ENCODE measurements around the gene SORBS1. TPM values are rescaled to one million over a fixed set of nuclear protein-coding genes. Genes with fewer than 3 reads are reported as not detected.

Gene SORBS1
- total and polyA plus RNA-seq, 9 of the 15 experiments (the other 6 are each of a cell fraction or from before 2014, with no cell fraction given): 2.0 to 13.3 (median 6.5) TPM

DNA sequence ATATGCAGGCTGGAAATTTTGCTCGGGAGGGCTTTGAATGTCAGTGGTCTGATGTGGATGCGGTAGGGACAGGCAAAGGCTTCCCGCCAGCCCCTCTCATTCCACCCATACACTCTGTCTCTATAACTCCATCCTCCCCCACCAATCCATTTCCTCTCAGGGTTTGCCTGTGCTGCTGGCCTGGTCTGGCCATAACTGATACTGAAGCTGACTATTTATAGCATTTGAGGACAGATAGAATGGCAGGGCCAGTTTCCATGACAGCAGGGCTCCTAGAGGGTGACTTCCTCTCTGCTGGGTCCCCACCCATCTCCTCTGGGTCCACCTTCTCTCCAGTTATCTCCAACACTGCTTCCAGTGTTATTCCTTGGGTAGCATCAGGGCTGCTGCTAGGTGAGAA lies 263.8 kb downstream of the SORBS1 start (continued):
- TF ChIP-seq, protein P1, sequence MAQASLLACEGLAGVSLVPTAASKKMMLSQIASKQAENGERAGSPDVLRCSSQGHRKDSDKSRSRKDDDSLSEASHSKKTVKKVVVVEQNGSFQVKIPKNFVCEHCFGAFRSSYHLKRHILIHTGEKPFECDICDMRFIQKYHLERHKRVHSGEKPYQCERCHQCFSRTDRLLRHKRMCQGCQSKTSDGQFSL (CRISPR knock-in tag; IDR thresholded peaks at IDR 0.05): 0 out of 2 replicates have a peak, but pooled peaks have one; percentile 23
- TF ChIP-seq, protein P1 (tag; IDR thresholded peaks at IDR 0.05): no peak
- TF ChIP-seq ZNF133 (CRISPR knock-in tag; IDR thresholded peaks at IDR 0.05) (no peak), SMARCA5 (IDR thresholded peaks at IDR 0.05) (no peak), MCM7 (IDR thresholded peaks at IDR 0.05) (no peak), ARID2 (IDR thresholded peaks at IDR 0.05) (no peak), MTA1 (IDR thresholded peaks at IDR 0.05; ENCODE audit: borderline replicate concordance) (0 out of 2 replicates have a peak, but pooled peaks have one; percentile 20), ARNT (IDR thresholded peaks at IDR 0.05) (no peak), KLF10 (CRISPR knock-in tag; IDR thresholded peaks at IDR 0.05) (no peak), ZNF12 (CRISPR knock-in tag; IDR thresholded peaks at IDR 0.05) (0 out of 2 replicates have a peak, but pooled peaks have one; percentile 25), ZNF165 (CRISPR knock-in tag; IDR thresholded peaks at IDR 0.05; ENCODE audit: borderline replicate concordance) (no peak), CBFA2T3 (IDR thresholded peaks at IDR 0.05) (peak; percentile 88), POLR2H (tag; IDR thresholded peaks at IDR 0.05; ENCODE audit: low read depth) (no peak), MTA3 (IDR thresholded peaks at IDR 0.05; ENCODE audit: borderline replicate concordance) (peak; percentile 36; the same call in 1 of the 2 replicates), ILF3 (IDR thresholded peaks at IDR 0.05; ENCODE audit: borderline replicate concordance) (no peak), POLR2G (IDR thresholded peaks at IDR 0.05; ENCODE audit: low read depth, low read length) (0 out of 2 replicates have a peak, but pooled peaks have one; percentile 37), PTTG1 (tag; IDR thresholded peaks at IDR 0.05; ENCODE audit: low read depth) (no peak), FOXA1 (IDR thresholded peaks at IDR 0.05; ENCODE audit: borderline replicate concordance) (no peak), MYC (IDR thresholded peaks at IDR 0.05; ENCODE audit: low read depth, low read length) (no peak), MYC (CRISPR knock-in tag; IDR thresholded peaks at IDR 0.05; ENCODE audit: borderline replicate concordance, low read depth) (no peak), SREBF1 (IDR thresholded peaks at IDR 0.05; ENCODE audit: borderline replicate concordance, low read depth, low read length) (no peak)
- TF ChIP-seq, protein P2, sequence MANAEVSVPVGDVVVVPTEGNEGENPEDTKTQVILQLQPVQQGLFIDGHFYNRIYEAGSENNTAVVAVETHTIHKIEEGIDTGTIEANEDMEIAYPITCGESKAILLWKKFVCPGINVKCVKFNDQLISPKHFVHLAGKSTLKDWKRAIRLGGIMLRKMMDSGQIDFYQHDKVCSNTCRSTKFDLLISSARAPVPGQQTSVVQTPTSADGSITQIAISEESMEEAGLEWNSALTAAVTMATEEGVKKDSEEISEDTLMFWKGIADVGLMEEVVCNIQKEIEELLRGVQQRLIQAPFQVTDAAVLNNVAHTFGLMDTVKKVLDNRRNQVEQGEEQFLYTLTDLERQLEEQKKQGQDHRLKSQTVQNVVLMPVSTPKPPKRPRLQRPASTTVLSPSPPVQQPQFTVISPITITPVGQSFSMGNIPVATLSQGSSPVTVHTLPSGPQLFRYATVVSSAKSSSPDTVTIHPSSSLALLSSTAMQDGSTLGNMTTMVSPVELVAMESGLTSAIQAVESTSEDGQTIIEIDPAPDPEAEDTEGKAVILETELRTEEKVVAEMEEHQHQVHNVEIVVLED (CRISPR knock-in tag; IDR thresholded peaks at IDR 0.05): no peak
- TF ChIP-seq, protein P3, sequence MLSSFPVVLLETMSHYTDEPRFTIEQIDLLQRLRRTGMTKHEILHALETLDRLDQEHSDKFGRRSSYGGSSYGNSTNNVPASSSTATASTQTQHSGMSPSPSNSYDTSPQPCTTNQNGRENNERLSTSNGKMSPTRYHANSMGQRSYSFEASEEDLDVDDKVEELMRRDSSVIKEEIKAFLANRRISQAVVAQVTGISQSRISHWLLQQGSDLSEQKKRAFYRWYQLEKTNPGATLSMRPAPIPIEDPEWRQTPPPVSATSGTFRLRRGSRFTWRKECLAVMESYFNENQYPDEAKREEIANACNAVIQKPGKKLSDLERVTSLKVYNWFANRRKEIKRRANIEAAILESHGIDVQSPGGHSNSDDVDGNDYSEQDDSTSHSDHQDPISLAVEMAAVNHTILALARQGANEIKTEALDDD (IDR thresholded peaks at IDR 0.05): peak; percentile 33; the same call in 1 of the 2 replicates
- TF ChIP-seq, protein P4, sequence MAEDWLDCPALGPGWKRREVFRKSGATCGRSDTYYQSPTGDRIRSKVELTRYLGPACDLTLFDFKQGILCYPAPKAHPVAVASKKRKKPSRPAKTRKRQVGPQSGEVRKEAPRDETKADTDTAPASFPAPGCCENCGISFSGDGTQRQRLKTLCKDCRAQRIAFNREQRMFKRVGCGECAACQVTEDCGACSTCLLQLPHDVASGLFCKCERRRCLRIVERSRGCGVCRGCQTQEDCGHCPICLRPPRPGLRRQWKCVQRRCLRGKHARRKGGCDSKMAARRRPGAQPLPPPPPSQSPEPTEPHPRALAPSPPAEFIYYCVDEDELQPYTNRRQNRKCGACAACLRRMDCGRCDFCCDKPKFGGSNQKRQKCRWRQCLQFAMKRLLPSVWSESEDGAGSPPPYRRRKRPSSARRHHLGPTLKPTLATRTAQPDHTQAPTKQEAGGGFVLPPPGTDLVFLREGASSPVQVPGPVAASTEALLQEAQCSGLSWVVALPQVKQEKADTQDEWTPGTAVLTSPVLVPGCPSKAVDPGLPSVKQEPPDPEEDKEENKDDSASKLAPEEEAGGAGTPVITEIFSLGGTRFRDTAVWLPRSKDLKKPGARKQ (CRISPR knock-in tag; IDR thresholded peaks at IDR 0.05): no peak
- TF ChIP-seq, protein P5, sequence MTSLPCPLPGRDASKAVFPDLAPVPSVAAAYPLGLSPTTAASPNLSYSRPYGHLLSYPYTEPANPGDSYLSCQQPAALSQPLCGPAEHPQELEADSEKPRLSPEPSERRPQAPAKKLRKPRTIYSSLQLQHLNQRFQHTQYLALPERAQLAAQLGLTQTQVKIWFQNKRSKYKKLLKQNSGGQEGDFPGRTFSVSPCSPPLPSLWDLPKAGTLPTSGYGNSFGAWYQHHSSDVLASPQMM (CRISPR knock-in tag; IDR thresholded peaks at IDR 0.05): no peak
